ENCODE data around the gene PLSCR4.

PLSCR4 gene

GRCh38 chr3:146189519-146190173 lies 61.3 kb downstream of the PLSCR4 start:
- DNase-seq (ENCODE audit: low read depth) = no peak

GRCh38 chr3:146187334-146187950 lies 63.5 kb downstream of the PLSCR4 start:
- DNase-seq (ENCODE audit: low read depth) = no peak

- no peak for DNase-seq (ENCODE audit: low read depth)
Observed at GRCh38 chr3:146184241-146185015, 66.5 kb downstream of the PLSCR4 start.

GRCh38 chr3:146181216-146181615 lies 69.7 kb downstream of the PLSCR4 start:
- no peak for DNase-seq (ENCODE audit: low read depth)

GRCh38 chr3:146180376-146180775 lies 70.5 kb downstream of the PLSCR4 start:
- DNase-seq (ENCODE audit: low read depth) = no peak

GRCh38 chr3:146178006-146178689 lies 72.8 kb downstream of the PLSCR4 start:
- DNase-seq (ENCODE audit: low read depth) = no peak

GRCh38 chr3:146177519-146177918 lies 73.4 kb downstream of the PLSCR4 start:
- DNase-seq (ENCODE audit: low read depth) = no peak

GRCh38 chr3:146177072-146177471 lies 73.8 kb downstream of the PLSCR4 start:
- no peak for DNase-seq (ENCODE audit: low read depth)

- no peak for DNase-seq (ENCODE audit: low read depth)
Observed at GRCh38 chr3:146172586-146172985, 78.3 kb downstream of the PLSCR4 start.

GRCh38 chr3:146170591-146170990 lies 80.3 kb downstream of the PLSCR4 start:
- DNase-seq (ENCODE audit: low read depth) = no peak

- DNase-seq (ENCODE audit: low read depth) = no peak
Observed at GRCh38 chr3:146169891-146170290, 81.0 kb downstream of the PLSCR4 start.

GRCh38 chr3:146166826-146167225 lies 84.1 kb downstream of the PLSCR4 start:
- DNase-seq (ENCODE audit: low read depth) = no peak

- DNase-seq (ENCODE audit: low read depth) = no peak
Observed at GRCh38 chr3:146166415-146166821, 84.5 kb downstream of the PLSCR4 start.

- DNase-seq (ENCODE audit: low read depth) = no peak
Observed at GRCh38 chr3:146165877-146166276, 85.0 kb downstream of the PLSCR4 start.

GRCh38 chr3:146164971-146165769 lies 85.7 kb downstream of the PLSCR4 start:
- no peak for DNase-seq (ENCODE audit: low read depth)

GRCh38 chr3:146164506-146164905 lies 86.4 kb downstream of the PLSCR4 start:
- no peak for DNase-seq (ENCODE audit: low read depth)

- no peak for DNase-seq (ENCODE audit: low read depth)
Observed at GRCh38 chr3:146164071-146164470, 86.8 kb downstream of the PLSCR4 start.

- no peak for DNase-seq (ENCODE audit: low read depth)
Observed at GRCh38 chr3:146163584-146163983, 87.3 kb downstream of the PLSCR4 start.

- DNase-seq (ENCODE audit: low read depth) = no peak
Observed at GRCh38 chr3:146162561-146162960, 88.3 kb downstream of the PLSCR4 start.

GRCh38 chr3:146161663-146162002 lies 89.3 kb downstream of the PLSCR4 start:
- DNase-seq (ENCODE audit: low read depth) = no peak

- no peak for DNase-seq (ENCODE audit: low read depth)
Observed at GRCh38 chr3:146160964-146161662, 89.8 kb downstream of the PLSCR4 start, which contains the start of gene PLOD2. PLOD2 (minus strand) TSS chr3:146161184; CDS start chr3:146160989, 195 bp downstream.

Data from stimulated activated CD8-positive, alpha-beta memory T cell treated with anti-CD3 and anti-CD28 coated beads, Interleukin-7, amount 100 ng/mL, for 24 hours (primary cell).